Peyer's patch (tissue), 4 donors: ENCODE results near the gene PKN3.

Source experiments
- CTCF ChIP-seq, 6 experiments: fragments of 450-650 bp in 4 of 6; fragments of 200-600 bp in 2 of 6; sonication (generic) in 1 of 6; IDR thresholded peaks; one replicate each; pipeline ENCODE4 v1.5.1; 2017 to 2019; ENCODE audit warnings: antibody characterized with exemption in 6 of 6, mild to moderate bottlenecking in 3 of 6, moderate library complexity in 1 of 6
- POLR2A ChIP-seq, 2 donors: fragments of 450-650 bp; IDR thresholded peaks; one replicate each; pipeline ENCODE4 v1.5.1; 2017; ENCODE audit warnings: antibody characterized with exemption in 2 of 2, mild to moderate bottlenecking in 2 of 2, moderate library complexity in 2 of 2

- TF ChIP-seq CTCF (IDR thresholded peaks at IDR 0.05) = no peak
- TF ChIP-seq POLR2A (IDR thresholded peaks at IDR 0.05) = no peak
These were observed 11.1 kb downstream of the PKN3 start for GRCh38 chr9:128713411-128713780.
